HG03520 (cell line): ENCODE results near the gene KCNAB1.
"Not testable (repeated sequence)": the region's sequence is repeated elsewhere in the genome, so short reads cannot be mapped to it uniquely, and the experiment has no call there.

Source experiments
- ATAC-seq: cut with Tn5 transposase; IDR thresholded peaks from one replicate; pipeline ENCODE4 v1.9.1; 2021; ENCODE audit warnings: mild to moderate bottlenecking, moderate library complexity; ENCODE audit not compliant: unreplicated experiment

KCNAB1 gene

DNA sequence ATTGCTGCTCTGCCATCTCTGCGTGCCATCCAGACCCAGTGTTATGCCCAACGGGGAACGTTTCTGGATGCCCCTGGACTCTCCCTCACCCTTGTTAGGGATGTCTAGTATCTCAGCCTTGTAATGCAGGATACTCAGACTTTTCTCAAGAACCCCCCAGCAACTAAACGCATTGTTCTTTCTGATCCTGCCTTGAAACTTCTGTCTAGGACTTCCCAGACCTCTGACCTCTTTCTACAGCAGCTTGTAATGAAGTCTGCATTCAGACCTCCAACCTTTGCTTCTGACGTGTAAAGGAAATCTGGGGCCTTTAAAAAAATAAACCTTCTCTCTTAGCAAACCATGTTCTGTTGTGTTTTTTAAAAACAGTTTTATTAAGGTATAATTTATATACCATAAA lies 139.5 kb downstream of the KCNAB1 start:
- ATAC-seq: no peak

DNA sequence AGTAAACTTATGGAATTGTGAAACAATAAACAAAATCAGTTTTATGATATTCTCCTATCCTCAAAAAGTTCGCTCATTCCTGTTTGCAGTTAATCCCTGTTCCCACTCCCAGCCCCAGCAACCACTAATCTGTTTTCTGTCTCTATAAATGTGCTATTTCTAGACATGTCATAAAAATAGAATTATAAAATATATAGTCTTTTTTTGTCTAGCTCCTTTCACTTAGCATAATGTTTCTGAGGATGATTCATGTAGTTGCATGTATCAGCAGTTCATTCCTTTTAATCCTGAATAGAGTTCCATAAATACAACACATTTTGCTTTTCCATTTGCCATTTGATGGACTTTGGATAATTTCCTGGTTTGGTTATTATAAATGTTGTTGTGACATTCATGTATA lies 140.0 kb downstream of the KCNAB1 start:
- ATAC-seq: no peak

- ATAC-seq: no peak
Observed at GRCh38 chr3:156264771-156265170, 144.4 kb downstream of the KCNAB1 start.

DNA sequence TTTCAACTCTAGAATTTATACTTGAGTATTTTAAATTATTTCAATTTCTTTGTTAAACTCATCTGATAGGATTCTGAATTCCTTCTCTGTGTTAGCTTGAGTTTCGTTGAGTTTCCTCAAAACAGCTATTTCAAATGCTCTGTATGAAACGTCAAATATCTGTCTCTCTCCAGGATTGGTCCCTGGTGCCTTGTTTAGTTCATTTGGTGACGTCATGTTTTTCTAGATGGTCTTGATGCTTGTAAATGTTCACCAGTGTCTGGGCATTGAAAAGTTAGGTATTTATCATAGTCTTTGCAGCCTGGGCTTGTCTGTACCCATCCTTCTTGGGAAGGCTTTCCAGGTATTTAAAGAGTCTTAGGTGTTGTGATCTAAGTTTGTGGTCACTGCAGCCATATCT lies 151.1 kb downstream of the KCNAB1 start:
- no peak for ATAC-seq

GRCh38 chr3:156271995-156272719 lies 151.8 kb downstream of the KCNAB1 start:
- no peak for ATAC-seq

- ATAC-seq: no peak
Observed at GRCh38 chr3:156273111-156273694, 152.8 kb downstream of the KCNAB1 start.

GRCh38 chr3:156274791-156275190 lies 154.4 kb downstream of the KCNAB1 start:
- ATAC-seq: no peak

- ATAC-seq: not testable (repeated sequence)
Observed at GRCh38 chr3:156284637-156285036, 164.3 kb downstream of the KCNAB1 start.

- no peak for ATAC-seq
Observed at GRCh38 chr3:156285626-156286025, 165.2 kb downstream of the KCNAB1 start.

- ATAC-seq: no peak
Observed at GRCh38 chr3:156290924-156291271, 170.5 kb downstream of the KCNAB1 start.

DNA sequence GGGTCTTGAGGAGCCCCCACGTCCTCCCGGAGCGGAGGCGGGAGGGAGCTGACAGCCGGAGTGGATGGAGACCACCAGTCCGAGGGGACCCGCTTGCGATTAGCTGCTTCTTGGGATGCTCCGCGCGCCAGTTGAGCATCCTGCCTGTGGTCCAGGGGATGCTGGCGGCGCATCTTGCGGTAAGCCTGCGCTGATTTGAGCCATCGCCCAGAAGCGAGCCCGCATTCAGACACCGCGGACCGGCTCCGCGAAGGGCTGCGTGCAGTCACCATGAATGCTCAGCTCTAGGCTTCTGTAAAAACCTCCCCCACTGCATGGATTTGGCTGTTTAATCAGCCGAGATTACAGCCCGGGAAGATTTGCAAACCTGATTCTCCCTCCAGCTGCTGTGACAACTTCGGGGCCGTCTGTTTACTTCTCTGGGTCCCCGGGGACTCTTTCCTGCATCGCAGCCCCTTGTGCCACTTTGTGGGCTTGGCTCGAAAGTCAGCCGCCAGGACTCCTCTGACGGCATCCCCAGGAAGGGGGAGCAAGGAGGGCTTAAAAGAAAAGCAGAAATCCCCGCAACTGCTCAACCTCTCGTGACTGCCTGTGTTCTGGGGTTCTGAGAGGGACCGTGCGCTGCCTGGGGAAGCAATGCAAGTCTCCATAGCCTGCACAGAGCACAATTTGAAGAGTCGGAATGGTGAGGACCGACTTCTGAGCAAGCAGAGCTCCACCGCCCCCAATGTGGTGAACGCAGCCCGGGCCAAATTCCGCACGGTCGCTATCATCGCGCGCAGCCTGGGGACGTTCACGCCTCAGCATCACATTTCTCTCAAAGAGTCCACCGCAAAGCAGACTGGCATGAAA lies 171.1 kb downstream of the KCNAB1 start:
- no peak for ATAC-seq

- ATAC-seq: no peak
Observed at GRCh38 chr3:156293566-156293965, 173.2 kb downstream of the KCNAB1 start.

GRCh38 chr3:156297582-156297981 lies 177.2 kb downstream of the KCNAB1 start:
- ATAC-seq: no peak

DNA sequence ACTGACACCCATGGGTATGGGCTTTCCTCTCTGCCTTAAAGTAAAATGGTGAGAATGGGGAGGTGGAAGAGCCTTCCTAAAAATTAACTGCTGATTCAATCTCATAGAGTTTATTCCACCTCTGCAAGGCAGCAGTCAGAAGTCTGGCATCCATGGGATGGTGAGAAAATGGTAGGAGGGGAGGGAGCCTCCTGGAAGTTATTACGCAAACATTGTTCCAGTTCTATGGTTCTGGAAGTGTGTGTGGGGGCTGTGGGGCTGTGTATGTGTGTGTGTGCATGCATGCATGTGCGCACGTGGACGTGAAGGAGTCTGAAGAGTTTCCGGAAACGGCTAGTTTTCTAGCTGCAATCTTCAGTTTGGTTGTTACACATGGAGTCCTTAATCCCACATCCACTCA lies 177.6 kb downstream of the KCNAB1 start:
- ATAC-seq: no peak

DNA sequence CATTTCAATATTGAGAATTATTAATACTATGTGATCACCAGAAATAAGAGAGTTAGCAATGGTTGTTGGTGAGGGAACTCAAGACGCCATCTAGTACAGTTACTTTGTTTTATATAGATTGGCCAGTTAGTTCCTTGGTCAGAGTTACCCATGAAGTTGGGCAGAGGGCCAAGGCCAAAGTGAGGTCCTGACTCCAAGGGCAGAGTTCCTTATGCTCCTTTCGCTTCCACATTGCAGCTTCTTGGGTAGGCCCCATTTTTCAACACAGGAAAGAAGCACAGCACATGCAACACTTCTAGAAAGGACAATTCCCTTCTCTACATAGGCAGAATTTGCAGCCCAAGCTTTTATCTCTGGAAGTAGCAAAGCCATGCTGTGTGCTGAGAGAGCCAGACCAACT lies 178.6 kb downstream of the KCNAB1 start:
- no peak for ATAC-seq

DNA sequence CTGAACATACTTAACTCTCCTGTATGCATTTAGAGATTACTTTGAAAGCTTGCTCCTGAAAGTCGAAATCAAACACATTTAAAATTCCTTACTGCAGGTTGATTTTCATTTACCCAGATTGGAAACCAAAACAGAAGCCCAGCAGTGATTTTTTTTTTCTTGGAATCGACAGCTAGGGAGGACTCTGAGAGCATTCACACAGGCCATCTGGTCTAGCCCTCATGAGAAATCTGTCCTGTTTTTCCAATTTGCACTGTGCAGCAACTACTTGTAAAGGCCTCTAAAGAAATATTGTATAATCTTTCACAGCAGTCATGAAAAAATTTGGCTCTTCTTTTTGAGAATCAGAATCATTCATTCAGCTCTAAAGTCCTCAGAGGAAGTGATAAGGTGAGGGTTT lies 179.2 kb downstream of the KCNAB1 start:
- no peak for ATAC-seq

DNA sequence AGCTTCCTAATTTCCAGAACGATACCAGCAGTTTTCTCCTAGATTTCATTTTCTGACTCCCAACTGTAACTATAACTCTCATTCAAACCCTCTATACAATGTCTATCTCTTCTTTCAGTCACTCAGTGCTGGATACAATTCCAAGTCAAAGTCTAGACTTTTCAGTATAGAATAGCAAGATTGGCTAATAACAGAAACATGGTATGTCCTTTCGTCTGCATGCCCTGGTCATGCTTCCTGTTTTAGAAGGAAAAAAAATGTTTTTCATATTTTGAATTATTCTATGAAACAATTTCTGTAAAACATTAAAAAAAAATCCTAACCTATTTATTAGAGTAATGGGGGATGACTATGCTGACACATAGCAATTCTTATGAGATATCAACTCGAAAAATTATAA lies 180.0 kb downstream of the KCNAB1 start:
- no peak for ATAC-seq

- no peak for ATAC-seq
Observed at GRCh38 chr3:156300929-156301840, 180.8 kb downstream of the KCNAB1 start.

DNA sequence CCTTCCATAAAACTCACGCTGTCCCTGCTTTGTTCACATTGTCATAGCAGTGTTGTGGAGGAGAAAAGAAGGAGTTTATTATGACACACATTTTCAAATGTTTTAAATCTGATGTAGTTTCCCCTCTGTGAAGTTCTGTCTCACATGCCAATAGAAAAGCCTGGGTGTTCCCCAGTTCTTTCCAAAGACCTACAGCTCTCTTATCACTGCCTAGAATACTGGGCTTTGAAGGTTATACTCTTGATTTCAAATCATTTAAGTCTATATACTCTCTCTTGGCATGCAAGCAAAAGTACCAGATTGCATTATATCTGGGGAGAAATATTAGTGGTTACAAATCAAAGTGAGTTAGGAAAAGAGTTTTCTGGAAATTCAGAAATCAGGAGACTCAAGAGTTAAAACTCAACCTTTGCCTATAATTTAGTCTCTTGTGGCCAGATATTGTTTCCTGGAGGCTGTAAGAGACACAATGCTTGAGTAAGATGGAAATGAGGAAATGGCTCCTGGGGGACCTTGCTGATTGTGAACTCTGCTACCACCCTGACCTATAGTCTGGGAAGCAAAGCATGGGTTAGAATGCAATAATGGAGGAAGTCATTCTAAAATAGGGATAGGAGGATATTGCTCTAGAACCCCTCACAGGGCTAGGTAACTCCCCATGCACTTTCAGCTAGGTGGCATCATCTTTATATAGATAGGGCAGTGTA lies 182.8 kb downstream of the KCNAB1 start:
- ATAC-seq: no peak

GRCh38 chr3:156304406-156304805 lies 184.0 kb downstream of the KCNAB1 start:
- no peak for ATAC-seq
